GM19467 (cell line): Measurements from ENCODE around the gene CD160.
"Not testable (repeated sequence)": the region's sequence is repeated elsewhere in the genome, so short reads cannot be mapped to it uniquely, and the experiment has no call there.

Experiments
- ATAC-seq: cut with Tn5 transposase; IDR thresholded peaks from one replicate; pipeline ENCODE4 v1.9.1; 2021; ENCODE audit warnings: mild to moderate bottlenecking, moderate library complexity; ENCODE audit not compliant: unreplicated experiment

The CD160 gene

GRCh38 chr1:145758116-145758515 is 38.8 kb downstream of the CD160 start:
- no peak for ATAC-seq

DNA sequence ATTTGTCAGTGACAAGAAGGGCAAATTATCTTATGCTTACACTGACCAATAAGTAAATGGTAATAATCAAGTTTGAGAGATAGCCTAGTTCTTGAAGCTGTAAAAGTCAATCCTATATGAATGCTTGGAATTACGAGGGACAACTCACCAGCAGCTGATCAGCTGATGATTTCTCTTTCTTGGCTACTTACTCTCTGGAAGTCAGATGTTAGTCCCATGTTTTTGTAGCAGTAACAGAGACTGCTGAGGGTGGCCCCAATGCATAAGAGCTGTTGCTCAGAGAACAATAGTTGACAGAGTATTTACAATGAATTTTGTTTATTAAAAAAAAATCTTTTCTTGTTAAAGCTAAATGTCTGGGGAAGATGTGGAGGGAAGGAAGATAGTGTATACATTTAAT is 39.3 kb downstream of the CD160 start:
- no peak for ATAC-seq

DNA sequence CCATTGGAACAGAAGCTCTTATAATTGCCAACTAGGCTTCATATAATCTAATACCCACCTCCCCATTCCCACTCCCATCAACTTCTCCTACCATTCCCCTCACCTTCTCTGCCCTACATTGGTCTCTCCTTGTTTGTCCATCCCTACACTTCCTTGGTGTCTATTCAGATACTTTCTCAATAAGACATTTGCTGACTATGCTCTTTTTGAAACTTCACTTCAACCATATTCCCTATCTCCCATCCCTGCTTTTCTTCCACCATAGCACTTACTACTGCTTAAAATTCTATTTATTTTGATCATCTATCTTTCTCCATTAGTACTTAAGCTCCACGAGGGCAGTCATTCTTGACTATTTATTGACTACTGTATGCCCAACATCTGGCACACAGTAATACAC is 40.4 kb downstream of the CD160 start:
- ATAC-seq: no peak

DNA sequence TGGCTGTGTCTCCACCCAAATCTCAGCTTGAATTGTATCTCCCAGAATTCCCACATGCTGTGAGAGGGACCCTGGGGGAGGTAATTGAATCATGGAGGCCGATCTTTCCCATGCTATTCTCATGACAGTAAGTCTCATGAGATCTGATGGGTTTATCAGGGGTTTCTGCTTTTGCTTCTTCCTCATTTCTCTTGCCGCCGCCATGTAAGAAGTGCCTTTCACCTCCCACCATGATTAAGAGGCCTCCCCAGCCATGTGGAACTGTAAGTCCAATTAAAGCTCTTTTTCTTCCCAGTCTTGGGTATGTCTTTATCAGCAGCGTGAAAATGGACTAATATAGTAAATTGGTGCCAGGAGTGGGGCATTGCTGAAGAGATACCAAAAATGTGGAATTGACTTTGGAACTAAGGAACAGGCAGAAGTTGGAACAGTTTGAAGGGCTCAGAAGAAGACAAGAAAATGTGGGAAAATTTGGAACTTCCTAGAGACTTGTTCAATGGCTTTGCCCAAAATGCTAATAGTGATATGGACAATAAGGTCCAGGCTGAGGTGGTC is 41.2 kb downstream of the CD160 start:
- ATAC-seq: not testable (repeated sequence)

GRCh38 chr1:145761498-145761897 is 42.2 kb downstream of the CD160 start:
- ATAC-seq: not testable (repeated sequence)

GRCh38 chr1:145762001-145762400 is 42.7 kb downstream of the CD160 start:
- ATAC-seq: not testable (repeated sequence)

DNA sequence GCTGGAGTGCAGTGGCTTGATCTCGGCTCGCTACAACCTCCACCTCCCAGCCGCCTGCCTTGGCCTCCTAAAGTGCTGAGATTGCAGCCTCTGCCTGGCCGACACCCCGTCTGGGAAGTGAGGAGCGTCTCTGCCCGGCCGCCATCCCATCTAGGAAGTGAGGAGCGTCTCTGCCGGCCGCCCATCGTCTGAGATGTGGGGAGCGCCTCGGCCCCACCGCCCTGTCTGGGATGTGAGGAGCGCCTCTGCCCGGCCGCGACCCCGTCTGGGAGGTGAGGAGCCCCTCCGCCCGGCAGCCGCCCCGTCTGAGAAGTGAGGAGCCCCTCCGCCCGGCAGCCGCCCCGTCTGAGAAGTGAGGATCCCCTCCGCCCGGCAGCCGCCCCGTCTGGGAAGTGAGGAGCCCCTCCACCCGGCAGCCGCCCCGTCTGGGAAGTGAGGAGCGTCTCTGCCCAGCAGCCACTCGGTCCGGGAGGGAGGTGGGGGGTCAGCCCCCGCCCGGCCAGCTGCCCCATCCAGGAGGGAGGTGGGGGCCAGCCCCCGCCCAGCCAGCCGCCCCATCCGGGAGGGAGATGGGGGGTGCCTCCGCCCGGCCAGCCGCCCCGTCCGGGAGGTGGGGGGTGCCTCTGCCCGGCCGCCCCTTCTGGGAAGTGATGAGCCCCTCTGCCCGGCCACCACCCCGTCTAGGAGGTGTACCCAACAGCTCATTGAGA is 45.1 kb downstream of the CD160 start:
- ATAC-seq: not testable (repeated sequence)

DNA sequence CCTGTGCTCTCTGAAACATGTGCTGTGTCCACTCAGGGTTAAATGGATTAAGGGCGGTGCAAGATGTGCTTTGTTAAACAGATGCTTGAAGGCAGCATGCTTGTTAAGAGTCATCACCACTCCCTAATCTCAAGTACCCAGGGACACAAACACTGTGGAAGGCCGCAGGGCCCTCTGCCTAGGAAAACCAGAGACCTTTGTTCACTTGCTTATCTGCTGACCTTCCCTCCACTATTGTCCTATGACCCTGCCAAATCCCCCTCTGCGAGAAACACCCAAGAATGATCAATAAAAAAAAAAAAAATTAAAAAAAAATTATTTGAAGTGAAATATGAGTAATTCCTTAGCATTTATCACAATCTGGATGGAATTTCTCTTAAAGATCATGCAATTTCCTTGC is 45.8 kb downstream of the CD160 start:
- ATAC-seq: not testable (repeated sequence)

- not testable (repeated sequence) for ATAC-seq
Observed at GRCh38 chr1:145765585-145766360, 46.5 kb downstream of the CD160 start.

GRCh38 chr1:145766926-145767325 is 47.6 kb downstream of the CD160 start:
- ATAC-seq: not testable (repeated sequence)

DNA sequence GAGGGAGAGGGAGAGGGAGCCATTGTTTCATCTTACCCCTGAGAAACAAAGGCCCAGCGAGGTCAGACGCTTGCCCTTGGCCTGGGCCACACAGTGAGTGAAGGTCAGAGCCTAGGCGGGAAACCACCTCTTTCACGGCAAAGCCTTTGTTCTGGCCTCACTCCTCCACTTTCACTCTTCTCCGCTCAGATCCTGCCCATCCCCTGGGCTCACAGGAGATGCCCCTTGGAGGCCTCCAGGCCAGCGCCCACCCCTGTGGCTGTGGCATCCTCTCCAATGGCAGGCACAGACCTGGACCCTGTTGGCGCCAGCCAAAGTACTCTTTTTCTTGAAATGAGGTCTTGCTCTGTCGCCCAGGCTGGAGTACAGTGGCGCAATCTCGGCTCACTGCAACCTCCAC is 48.7 kb downstream of the CD160 start:
- not testable (repeated sequence) for ATAC-seq

DNA sequence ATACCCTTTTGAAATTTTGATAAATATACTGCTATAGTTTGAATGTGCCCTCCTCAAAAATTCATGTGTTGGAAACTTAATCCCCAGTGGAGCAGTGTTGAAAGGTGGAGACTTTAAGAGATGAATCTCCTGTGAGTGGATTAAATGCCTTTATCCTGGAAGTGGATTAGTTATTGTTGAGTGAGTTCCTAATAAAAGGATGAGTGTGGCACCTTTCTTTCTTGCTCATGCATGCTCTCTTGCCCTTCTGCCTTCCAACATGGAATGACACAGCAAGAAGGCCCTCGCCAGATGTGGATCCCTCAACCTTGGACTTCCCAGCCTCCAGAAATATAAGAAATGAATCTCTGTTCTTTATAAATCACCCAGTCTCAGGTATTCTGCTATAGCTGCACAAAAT is 51.8 kb downstream of the CD160 start:
- no peak for ATAC-seq

DNA sequence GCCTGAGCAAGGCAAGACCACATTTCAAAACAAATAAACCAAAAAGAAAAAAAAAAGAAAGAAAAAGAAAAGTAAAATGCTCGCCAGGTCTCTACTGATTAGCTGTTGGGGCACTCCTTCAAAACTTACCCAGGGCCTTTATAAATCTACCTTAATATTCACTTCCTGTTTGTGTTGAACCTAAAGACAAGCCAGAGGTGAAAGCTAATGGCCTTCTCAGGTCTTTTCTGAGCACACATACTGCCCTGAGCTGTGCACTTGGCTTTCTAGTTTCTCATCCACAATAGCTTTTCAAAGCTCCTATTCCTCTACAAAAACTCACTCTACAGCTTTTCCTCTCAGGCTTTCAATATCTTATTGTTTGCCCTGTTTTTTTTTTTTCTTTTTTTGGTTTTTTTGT is 54.1 kb downstream of the CD160 start:
- no peak for ATAC-seq

DNA sequence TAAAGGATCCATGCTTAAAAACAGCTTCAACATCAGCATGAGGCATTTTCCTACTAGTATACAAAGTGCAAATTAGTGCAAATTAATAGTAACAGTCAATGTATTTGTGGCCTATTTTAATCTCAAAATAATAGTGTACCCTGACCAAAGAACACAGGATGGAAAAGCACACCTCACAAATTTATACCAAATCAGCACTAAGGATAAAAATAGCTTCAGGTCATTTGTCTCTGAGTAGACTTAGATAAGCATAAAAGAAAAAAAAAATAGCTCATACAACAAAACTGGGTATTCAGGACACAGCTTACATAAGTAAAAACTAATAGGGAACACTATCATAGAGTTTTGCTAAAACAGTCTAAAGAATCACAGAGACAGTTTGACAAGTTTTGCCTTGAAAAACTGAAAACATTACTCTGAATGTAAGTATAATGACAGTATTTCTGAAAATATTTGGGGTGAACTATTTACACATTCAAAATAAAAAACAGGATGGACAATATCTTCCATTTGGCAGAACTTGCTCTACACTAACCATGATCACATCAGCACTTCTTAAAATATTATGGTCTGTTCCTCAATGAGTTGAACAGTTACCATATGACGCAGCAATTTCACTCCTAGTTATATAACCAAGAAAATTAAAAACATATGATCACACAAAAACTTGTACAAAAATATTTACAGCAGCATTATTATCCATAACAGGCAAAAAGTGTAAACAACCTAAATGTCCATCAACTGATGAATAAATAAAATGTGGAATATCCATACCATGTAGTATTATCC is 58.3 kb downstream of the CD160 start:
- ATAC-seq: no peak

DNA sequence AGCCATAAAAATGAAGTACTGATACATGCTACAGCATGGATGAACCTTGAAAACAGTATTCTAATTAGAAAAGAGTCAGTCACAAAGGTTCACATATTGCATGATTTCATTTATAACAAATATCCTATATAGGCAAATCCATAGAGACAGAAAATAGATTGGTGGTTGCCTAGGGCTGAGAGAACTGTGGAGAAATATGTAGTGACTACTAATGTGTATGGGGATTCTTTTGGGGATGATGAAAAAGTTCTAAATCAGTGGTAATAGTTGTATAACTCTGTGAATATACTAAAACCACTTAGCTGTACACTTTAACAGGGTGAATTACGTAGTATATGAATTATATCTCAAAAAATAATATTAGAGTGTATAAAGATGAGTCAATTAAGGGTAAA is 58.8 kb downstream of the CD160 start:
- ATAC-seq: no peak

DNA sequence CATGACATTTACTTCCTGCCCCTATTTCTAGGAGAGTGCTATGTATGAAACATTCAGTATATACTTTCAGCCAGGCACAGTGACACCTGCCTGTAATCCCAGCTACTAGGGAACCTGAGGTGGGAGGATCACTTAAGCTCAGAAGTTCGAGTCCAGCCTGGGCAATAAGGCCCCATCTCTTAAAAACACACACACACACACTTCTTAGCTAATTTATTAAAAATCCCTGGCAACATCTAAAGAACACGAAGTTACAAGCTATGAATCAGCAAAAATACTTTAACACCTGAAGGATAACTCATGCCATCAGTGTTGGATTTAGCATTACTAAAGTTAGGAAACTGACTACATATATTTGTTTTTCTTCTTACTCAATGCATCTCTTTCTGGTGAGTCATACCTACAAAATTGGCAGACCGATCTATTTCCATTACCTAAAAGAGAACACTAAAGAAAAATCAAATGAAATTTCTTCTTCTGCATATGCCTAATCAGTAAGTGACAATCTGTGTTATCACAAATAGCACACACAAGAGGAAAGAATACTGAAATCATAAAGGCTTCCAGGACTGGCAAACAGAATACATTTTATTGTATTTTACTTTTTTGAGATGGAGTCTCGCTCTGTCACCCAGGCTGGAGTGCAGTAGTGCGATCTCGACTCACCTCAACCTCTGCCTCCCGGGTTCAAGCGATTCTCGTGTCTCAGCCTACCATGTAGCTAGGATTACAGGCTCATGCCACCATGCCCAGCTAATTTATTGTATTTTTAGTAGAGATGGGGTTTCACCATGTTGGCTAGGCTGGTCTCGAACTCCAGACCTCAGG is 63.2 kb downstream of the CD160 start:
- ATAC-seq: no peak

DNA sequence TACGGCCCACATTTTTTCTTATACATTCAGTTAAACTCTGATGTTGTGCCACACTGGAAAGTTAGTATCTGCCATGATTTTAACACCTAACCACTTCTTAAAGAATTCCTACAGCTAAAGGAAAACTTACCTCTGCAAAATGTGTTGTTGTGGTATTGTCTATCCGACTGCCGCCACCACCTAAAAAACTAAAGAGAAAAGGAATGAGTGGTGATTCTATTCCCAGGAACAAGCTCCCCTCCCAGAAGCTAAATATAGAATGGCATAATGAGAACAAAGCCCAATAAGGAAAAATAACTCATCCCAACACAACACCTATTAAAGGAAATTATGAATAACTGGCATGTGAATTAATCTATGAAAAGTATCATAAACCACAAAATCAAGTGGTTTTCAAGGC is 65.1 kb downstream of the CD160 start:
- no peak for ATAC-seq

GRCh38 chr1:145785547-145785946 is 66.2 kb downstream of the CD160 start:
- ATAC-seq: no peak

- ATAC-seq: no peak
Observed at GRCh38 chr1:145786271-145786670, 67.0 kb downstream of the CD160 start.

DNA sequence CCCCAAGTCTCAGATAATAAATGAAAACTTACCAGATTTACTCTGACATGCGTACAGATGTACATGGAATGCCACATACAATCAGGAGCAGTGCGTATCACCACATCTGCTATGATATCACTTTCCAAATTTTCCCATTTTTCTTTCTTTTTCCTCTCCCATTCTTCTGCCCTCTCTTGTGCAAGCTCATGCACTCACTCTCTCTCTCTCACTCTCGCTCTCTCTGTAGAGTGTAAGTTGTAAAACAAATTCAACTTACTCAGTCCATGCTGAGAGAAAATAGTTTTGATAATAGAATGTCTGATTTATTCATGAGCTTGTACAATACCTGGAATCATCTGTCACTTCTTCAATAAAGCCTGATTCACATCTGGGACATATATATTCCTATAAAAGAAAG is 69.3 kb downstream of the CD160 start:
- no peak for ATAC-seq
